Measurements from ENCODE around the gene BZW1.
A peak's percentile ranks its signal among the peaks of the same experiment; 100 is the strongest.
"Not testable (repeated sequence)": the region's sequence is repeated elsewhere in the genome, so short reads cannot be mapped to it uniquely, and the experiment has no call there.

Gene BZW1

GRCh38 chr2:200794143-200794542 is 17.6 kb upstream of the BZW1 start:
- no peak for DNase-seq

GRCh38 chr2:200795028-200795440 is 16.7 kb upstream of the BZW1 start:
- DNase-seq = no peak

GRCh38 chr2:200796561-200796960 is 15.1 kb upstream of the BZW1 start:
- DNase-seq = no peak

GRCh38 chr2:200797242-200797770 is 14.4 kb upstream of the BZW1 start:
- DNase-seq = no peak

- DNase-seq = no peak
Measured at GRCh38 chr2:200798514-200798913, 13.2 kb upstream of the BZW1 start.

- no peak for DNase-seq
Measured at GRCh38 chr2:200800458-200800857, 11.3 kb upstream of the BZW1 start.

GRCh38 chr2:200801431-200801830 is 10.3 kb upstream of the BZW1 start:
- not testable (repeated sequence) for DNase-seq

GRCh38 chr2:200809506-200810251 is 2.0 kb upstream of the BZW1 start:
- DNase-seq = no peak

- no peak for DNase-seq
Measured at GRCh38 chr2:200810252-200810997, 1.3 kb upstream of the BZW1 start.

GRCh38 chr2:200810998-200811332 is 745 bp upstream of the BZW1 start:
- no peak for DNase-seq

GRCh38 chr2:200812122-200813022 is 662 bp downstream of the BZW1 start:
- DNase-seq = peak; percentile 74

GRCh38 chr2:200814276-200814815 is 2.6 kb downstream of the BZW1 start:
- DNase-seq = no peak

GRCh38 chr2:200814917-200815316 is 3.2 kb downstream of the BZW1 start:
- no peak for DNase-seq

- DNase-seq = not testable (repeated sequence)
Measured at GRCh38 chr2:200818732-200819131, 7.0 kb downstream of the BZW1 start.

- no peak for DNase-seq
Measured at GRCh38 chr2:200820573-200821234, 9.0 kb downstream of the BZW1 start.

- DNase-seq = no peak
Measured at GRCh38 chr2:200821686-200822245, 10.1 kb downstream of the BZW1 start.

GRCh38 chr2:200828104-200828503 is 16.4 kb downstream of the BZW1 start:
- DNase-seq = no peak

GRCh38 chr2:200828572-200829257 is 17.0 kb downstream of the BZW1 start:
- no peak for DNase-seq

- DNase-seq = no peak
Measured at GRCh38 chr2:200829258-200829655, 17.5 kb downstream of the BZW1 start.

- DNase-seq = no peak
Measured at GRCh38 chr2:200834701-200835100, 23.0 kb downstream of the BZW1 start.

- DNase-seq = no peak
Measured at GRCh38 chr2:200839513-200839912, 27.8 kb downstream of the BZW1 start.
